ENCODE data around the gene VAV1.

GRCh38 chr19:6787393-6787792 lies 14.9 kb downstream of the VAV1 start:
- TF ChIP-seq CTCF (IDR thresholded peaks at IDR 0.05) (no peak), POLR2A (IDR thresholded peaks at IDR 0.05) (no peak)
